Measurements from ENCODE around the gene TMEM63B. TPM values are rescaled to one million over a fixed set of nuclear protein-coding genes. Genes with fewer than 3 reads are reported as not detected.

TMEM63B gene
- polyA plus RNA-seq, 1 donor, result 34.4 TPM

DNA sequence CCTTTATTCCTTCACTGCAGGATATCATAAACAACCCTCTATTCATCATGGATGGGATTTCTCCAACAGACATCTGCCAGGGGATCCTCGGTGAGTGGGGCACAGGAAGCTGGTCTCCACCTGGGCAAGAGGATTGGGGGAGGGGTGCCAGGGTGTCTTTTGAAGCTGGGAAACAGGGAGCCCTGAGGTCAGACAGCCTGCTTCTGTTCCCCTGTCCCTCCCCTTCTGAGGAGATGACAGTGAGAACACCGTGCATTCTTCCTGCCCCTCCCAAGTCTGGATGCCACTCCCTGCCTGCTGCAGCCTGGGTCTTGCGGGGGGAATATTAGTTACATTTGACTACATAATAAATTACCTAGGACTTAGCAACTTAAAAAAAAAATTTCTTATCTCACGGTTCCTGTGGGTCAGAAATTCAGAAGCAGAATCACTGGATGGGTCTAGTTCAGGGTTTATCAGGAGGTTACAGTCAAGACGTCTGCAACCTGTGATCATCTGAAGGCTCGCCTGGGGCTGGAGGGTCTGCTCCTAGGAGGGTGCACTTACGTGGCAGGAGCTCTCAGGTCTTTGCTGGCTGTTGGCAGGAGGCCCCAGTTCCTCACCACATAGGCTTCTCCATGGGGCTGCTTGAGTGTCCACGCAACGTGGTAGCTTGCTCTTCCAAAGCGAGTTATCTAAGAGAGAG is 42.7 kb downstream of the TMEM63B start:
- WGBS (ENCODE audit: insufficient coverage, low lambda C conversion rate), result no CpG with 5 or more reads among the region's 10 CpGs
- no peak for DNase-seq

DNA sequence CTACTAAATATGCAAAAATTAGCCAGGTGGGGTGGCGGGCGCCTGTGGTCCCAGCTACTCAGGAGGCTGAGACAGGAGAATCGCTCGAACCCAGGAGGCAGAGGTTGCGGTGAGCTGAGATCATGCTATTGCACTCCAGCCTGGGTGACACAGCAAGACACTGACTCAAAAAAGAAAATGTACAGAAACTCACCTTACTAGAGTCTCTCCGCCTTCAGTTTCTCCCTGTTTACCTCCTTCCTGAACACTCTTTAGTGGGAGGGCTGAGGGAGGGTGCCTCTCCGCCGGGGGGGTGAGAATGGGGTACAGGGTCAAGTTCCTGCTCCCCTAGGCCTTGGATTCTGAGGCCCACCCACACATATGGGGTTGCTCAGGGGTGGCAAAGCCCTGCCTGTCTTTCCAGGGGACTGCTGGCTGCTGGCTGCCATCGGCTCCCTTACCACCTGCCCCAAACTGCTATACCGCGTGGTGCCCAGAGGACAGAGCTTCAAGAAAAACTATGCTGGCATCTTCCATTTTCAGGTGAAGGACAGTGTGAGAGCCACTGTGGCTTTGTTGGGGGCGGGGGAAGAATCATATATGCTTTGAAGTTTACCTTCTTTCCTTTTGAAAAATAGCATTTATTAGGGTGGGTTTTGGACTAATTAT is 44.7 kb downstream of the TMEM63B start:
- no peak for DNase-seq
- no CpG with 5 or more reads among the region's 12 CpGs for whole genome bisulfite sequencing (ENCODE audit: insufficient coverage, low lambda C conversion rate)
- peaks cover 3% of the 10 kb centered on the region for H3K27me3 ChIP-seq (ENCODE audit: control insufficient read depth, insufficient read depth, low read length)
- H3K9me3 ChIP-seq (ENCODE audit: control insufficient read depth, low read depth, low read length), result no peaks in the 10 kb centered on the region
- peaks cover 7% of the 10 kb centered on the region for H3K4me1 ChIP-seq (ENCODE audit: control insufficient read depth, insufficient read depth, low read length)
- no peaks in the 10 kb centered on the region for H3K36me3 ChIP-seq (ENCODE audit: control insufficient read depth, insufficient read depth, low read length)
- no peak overlapping the region for H3K27ac ChIP-seq (ENCODE audit: low read length)
- no peak overlapping the region for H3K4me3 ChIP-seq (ENCODE audit: low read length)

More for the DNA sequence above, 42.7 kb downstream of the TMEM63B start:
- Histone ChIP-seq H3K36me3 (ENCODE audit: control insufficient read depth, insufficient read depth, low read length) (no peaks in the 10 kb centered on the region), H3K9me3 (ENCODE audit: control insufficient read depth, low read depth, low read length) (no peaks in the 10 kb centered on the region), H3K4me3 (ENCODE audit: low read length) (no peak overlapping the region), H3K27ac (ENCODE audit: low read length) (no peak overlapping the region), H3K4me1 (ENCODE audit: control insufficient read depth, insufficient read depth, low read length) (peaks cover 7% of the 10 kb centered on the region), H3K27me3 (ENCODE audit: control insufficient read depth, insufficient read depth, low read length) (peaks cover 3% of the 10 kb centered on the region)

DNA sequence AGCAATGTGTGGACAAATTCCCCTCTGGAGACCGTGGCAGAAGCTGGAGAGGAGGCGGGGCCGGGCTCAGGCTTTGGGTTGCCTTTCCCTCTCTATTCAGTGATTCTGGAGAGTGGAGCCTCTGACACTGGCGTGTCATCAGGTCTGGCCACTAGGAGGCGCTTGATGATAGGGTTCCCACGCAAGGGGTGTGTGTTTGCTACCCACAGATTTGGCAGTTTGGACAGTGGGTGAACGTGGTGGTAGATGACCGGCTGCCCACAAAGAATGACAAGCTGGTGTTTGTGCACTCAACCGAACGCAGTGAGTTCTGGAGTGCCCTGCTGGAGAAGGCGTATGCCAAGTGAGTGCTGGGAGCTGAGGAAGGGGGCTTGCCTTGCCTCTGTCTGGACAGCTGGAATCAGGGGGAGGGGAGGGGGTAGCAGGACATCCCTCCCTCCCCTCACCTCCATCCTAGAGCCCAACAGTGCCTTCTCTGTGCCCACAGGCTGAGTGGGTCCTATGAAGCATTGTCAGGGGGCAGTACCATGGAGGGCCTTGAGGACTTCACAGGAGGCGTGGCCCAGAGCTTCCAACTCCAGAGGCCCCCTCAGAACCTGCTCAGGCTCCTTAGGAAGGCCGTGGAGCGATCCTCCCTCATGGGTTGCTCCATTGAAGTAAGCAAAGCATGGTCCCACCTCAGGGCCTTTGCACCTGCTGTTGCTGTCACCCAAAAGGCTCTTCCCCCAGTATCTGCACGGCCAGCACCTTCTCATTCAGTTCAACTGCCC is 45.6 kb downstream of the TMEM63B start:
- no CpG with 5 or more reads among the region's 15 CpGs for WGBS (ENCODE audit: insufficient coverage, low lambda C conversion rate)
- no peak overlapping the region for H3K27ac ChIP-seq (ENCODE audit: low read length)
- DNase-seq, result peak; percentile 44 to 47
- H3K4me3 ChIP-seq (ENCODE audit: low read length), result no peak overlapping the region
- H3K36me3 ChIP-seq (ENCODE audit: control insufficient read depth, insufficient read depth, low read length), result no peaks in the 10 kb centered on the region
- no peaks in the 10 kb centered on the region for H3K9me3 ChIP-seq (ENCODE audit: control insufficient read depth, low read depth, low read length)
- H3K27me3 ChIP-seq (ENCODE audit: control insufficient read depth, insufficient read depth, low read length), result peaks cover 3% of the 10 kb centered on the region
- H3K4me1 ChIP-seq (ENCODE audit: control insufficient read depth, insufficient read depth, low read length), result peaks cover 7% of the 10 kb centered on the region

DNA sequence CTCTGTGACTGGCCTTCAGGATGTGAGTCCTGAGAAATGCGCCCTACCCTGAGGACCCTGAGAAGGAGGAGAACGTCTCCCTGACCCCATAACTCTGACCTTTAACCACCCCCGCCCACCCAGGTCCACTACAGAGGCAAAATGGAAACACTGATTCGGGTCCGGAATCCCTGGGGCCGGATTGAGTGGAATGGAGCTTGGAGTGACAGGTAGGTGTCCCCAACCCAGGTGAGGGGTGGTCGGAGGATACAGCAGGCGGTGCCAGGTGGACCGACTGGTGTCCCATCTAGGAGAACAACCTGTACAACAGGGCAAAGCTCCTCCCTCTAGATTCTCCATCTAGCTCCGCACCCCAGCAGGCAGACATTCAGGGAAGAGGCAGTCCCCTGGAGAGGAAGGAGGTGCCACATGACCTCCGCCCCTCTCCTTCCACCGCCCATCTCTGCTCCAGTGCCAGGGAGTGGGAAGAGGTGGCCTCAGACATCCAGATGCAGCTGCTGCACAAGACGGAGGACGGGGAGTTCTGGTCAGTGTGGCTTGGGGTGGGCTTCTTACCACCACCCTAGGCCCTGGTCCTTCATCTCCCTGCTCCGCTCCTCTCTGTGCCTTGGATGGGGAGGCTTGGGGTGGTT is 48.9 kb downstream of the TMEM63B start:
- no CpG with 5 or more reads among the region's 15 CpGs for WGBS (ENCODE audit: insufficient coverage, low lambda C conversion rate)
- H3K4me1 ChIP-seq (ENCODE audit: control insufficient read depth, insufficient read depth, low read length), result no peaks in the 10 kb centered on the region
- DNase-seq, result no peak
- H3K4me3 ChIP-seq (ENCODE audit: low read length), result no peak overlapping the region
- H3K9me3 ChIP-seq (ENCODE audit: control insufficient read depth, low read depth, low read length), result peaks cover under 1% of the 10 kb centered on the region
- no peaks in the 10 kb centered on the region for H3K27me3 ChIP-seq (ENCODE audit: control insufficient read depth, insufficient read depth, low read length)
- no peaks in the 10 kb centered on the region for H3K36me3 ChIP-seq (ENCODE audit: control insufficient read depth, insufficient read depth, low read length)
- no peak overlapping the region for H3K27ac ChIP-seq (ENCODE audit: low read length)

DNA sequence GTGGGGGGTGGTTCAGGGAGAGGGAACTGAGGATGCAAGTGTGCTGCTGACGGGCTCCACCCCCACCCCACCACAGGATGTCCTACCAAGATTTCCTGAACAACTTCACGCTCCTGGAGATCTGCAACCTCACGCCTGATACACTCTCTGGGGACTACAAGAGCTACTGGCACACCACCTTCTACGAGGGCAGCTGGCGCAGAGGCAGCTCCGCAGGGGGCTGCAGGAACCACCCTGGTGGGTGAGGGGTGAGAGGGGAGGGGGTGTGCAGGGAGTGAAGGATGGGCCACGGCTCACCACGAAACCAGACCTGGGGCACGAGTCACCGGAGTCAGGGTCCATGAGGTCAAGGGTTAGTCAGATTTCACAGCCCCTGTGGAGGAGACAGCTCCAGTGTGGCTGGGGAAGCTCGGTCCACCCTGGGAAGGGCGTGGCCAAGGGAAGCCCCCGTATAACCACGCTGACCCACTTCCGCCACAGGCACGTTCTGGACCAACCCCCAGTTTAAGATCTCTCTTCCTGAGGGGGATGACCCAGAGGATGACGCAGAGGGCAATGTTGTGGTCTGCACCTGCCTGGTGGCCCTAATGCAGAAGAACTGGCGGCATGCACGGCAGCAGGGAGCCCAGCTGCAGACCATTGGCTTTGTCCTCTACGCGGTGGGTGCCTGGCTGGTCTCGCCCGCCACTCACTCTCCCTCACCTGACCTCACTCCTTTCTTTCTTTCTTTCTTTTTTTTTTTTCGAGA is 49.6 kb downstream of the TMEM63B start:
- H3K9me3 ChIP-seq (ENCODE audit: control insufficient read depth, low read depth, low read length), result peaks cover 2% of the 10 kb centered on the region
- H3K36me3 ChIP-seq (ENCODE audit: control insufficient read depth, insufficient read depth, low read length), result no peaks in the 10 kb centered on the region
- H3K27ac ChIP-seq (ENCODE audit: low read length), result no peak overlapping the region
- no peaks in the 10 kb centered on the region for H3K4me1 ChIP-seq (ENCODE audit: control insufficient read depth, insufficient read depth, low read length)
- H3K27me3 ChIP-seq (ENCODE audit: control insufficient read depth, insufficient read depth, low read length), result no peaks in the 10 kb centered on the region
- WGBS (ENCODE audit: insufficient coverage, low lambda C conversion rate), result 85% methylated on average over 4 of the region's 24 CpGs
- DNase-seq, result no peak
- no peak overlapping the region for H3K4me3 ChIP-seq (ENCODE audit: low read length)

GRCh38 chr6:44177691-44178423 is 50.5 kb downstream of the TMEM63B start:
- no CpG with 5 or more reads among the region's 13 CpGs for WGBS (ENCODE audit: insufficient coverage, low lambda C conversion rate)
- no peaks in the 10 kb centered on the region for H3K36me3 ChIP-seq (ENCODE audit: control insufficient read depth, insufficient read depth, low read length)
- H3K27ac ChIP-seq (ENCODE audit: low read length), result no peak overlapping the region
- no peaks in the 10 kb centered on the region for H3K4me1 ChIP-seq (ENCODE audit: control insufficient read depth, insufficient read depth, low read length)
- no peaks in the 10 kb centered on the region for H3K27me3 ChIP-seq (ENCODE audit: control insufficient read depth, insufficient read depth, low read length)
- H3K9me3 ChIP-seq (ENCODE audit: control insufficient read depth, low read depth, low read length), result peaks cover 2% of the 10 kb centered on the region
- H3K4me3 ChIP-seq (ENCODE audit: low read length), result no peak overlapping the region
- DNase-seq, result no peak

GRCh38 chr6:44178424-44179071 is 51.2 kb downstream of the TMEM63B start:
- H3K4me1 ChIP-seq (ENCODE audit: control insufficient read depth, insufficient read depth, low read length), result no peaks in the 10 kb centered on the region
- no peak for DNase-seq
- no peak overlapping the region for H3K4me3 ChIP-seq (ENCODE audit: low read length)
- WGBS (ENCODE audit: insufficient coverage, low lambda C conversion rate), result no CpG with 5 or more reads among the region's 9 CpGs
- H3K9me3 ChIP-seq (ENCODE audit: control insufficient read depth, low read depth, low read length), result peaks cover 2% of the 10 kb centered on the region
- no peak overlapping the region for H3K27ac ChIP-seq (ENCODE audit: low read length)
- no peaks in the 10 kb centered on the region for H3K36me3 ChIP-seq (ENCODE audit: control insufficient read depth, insufficient read depth, low read length)
- no peaks in the 10 kb centered on the region for H3K27me3 ChIP-seq (ENCODE audit: control insufficient read depth, insufficient read depth, low read length)

DNA sequence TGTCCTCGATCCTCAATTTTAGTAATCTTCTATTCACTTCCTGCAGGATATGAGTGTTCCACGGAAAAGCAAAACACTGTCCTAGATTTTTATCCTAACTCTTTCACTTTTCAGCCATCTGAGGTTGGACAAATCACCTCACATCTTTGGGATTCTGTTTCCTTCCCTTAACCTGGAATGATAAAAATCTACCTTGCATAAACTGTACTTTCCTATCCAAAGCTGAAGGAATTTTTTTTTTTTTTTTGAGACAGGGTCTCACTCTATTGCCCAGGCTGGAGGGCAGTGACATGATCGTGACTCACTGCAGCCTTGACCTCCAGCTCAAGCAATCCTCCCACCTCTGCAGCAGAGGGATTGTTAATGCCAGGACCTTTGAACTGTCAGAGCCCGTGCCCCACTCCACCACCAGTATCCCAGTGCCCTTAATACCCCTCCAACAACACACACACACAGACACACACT is 51.8 kb downstream of the TMEM63B start:
- H3K27me3 ChIP-seq (ENCODE audit: control insufficient read depth, insufficient read depth, low read length), result no peaks in the 10 kb centered on the region
- no peak for DNase-seq
- H3K4me1 ChIP-seq (ENCODE audit: control insufficient read depth, insufficient read depth, low read length), result no peaks in the 10 kb centered on the region
- peaks cover 2% of the 10 kb centered on the region for H3K9me3 ChIP-seq (ENCODE audit: control insufficient read depth, low read depth, low read length)
- no peak overlapping the region for H3K27ac ChIP-seq (ENCODE audit: low read length)
- no peaks in the 10 kb centered on the region for H3K36me3 ChIP-seq (ENCODE audit: control insufficient read depth, insufficient read depth, low read length)
- WGBS (ENCODE audit: insufficient coverage, low lambda C conversion rate), result 43% methylated on average over 2 of the region's 4 CpGs
- no peak overlapping the region for H3K4me3 ChIP-seq (ENCODE audit: low read length)

GRCh38 chr6:44179648-44180047 is 52.3 kb downstream of the TMEM63B start:
- Histone ChIP-seq H3K9me3 (ENCODE audit: control insufficient read depth, low read depth, low read length) (peaks cover 2% of the 10 kb centered on the region), H3K27ac (ENCODE audit: low read length) (no peak overlapping the region), H3K36me3 (ENCODE audit: control insufficient read depth, insufficient read depth, low read length) (no peaks in the 10 kb centered on the region), H3K27me3 (ENCODE audit: control insufficient read depth, insufficient read depth, low read length) (no peaks in the 10 kb centered on the region), H3K4me1 (ENCODE audit: control insufficient read depth, insufficient read depth, low read length) (no peaks in the 10 kb centered on the region), H3K4me3 (ENCODE audit: low read length) (no peak overlapping the region)
- DNase-seq, result no peak
- WGBS (ENCODE audit: insufficient coverage, low lambda C conversion rate), result no CpG with 5 or more reads among the region's 7 CpGs

All from large intestine (tissue), 3 donors.